ENCODE data around the gene SCN3A. TPM values are rescaled to one million over a fixed set of nuclear protein-coding genes. Genes with fewer than 3 reads are reported as not detected.

Gene SCN3A
- total RNA-seq, 1 experiment from 2014 or later = 0.09 TPM

- Mint-ChIP-seq H3K4me1 (ENCODE audit: low read depth, unreplicated experiment) (peaks cover 20% of the 10 kb centered on the region), H3K27ac (ENCODE audit: unreplicated experiment) (no peak overlapping the region), H3K36me3 (ENCODE audit: insufficient read depth, unreplicated experiment) (no peaks in the 10 kb centered on the region), H3K4me3 (ENCODE audit: low read depth, unreplicated experiment) (no peak overlapping the region), H3K9me3 (ENCODE audit: low read depth, unreplicated experiment) (peaks cover 4% of the 10 kb centered on the region), H3K27me3 (ENCODE audit: unreplicated experiment) (no peaks in the 10 kb centered on the region)
- CTCF ChIA-PET = no interaction called here
- no peak for DNase-seq
- no TSS peak for BruUV-seq (replicated peaks)
- intact Hi-C loops (cut with micrococcal nuclease; ENCODE audit: unreplicated experiment) = no loop called here
- TF ChIP-seq CTCF (IDR thresholded peaks at IDR 0.05; ENCODE audit: unreplicated experiment) = no peak
Measured at GRCh38 chr2:165081276-165081675, 122.6 kb downstream of the SCN3A start.

DNA sequence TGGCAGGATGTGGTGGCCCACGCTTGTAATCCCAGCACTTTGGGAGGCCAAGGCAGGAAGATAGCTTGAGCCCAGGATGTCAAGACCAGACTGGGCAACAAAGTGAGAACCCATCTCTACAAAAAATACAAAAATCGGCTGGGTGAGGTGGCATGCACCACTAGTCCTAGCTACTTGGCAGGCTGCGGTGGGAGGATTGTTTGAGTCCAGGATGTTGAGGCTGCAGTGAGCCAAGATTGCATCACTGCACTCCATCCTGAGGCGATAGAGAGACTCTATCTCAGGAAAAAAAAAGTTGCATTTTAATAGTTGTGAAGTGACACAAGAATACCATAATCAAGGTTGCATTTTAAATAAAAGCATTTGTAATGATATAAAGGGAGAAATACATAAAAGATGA is 124.4 kb downstream of the SCN3A start:
- CTCF ChIA-PET = no interaction called here
- no TSS peak for BruUV-seq (replicated peaks)
- intact Hi-C loops (cut with micrococcal nuclease; ENCODE audit: unreplicated experiment) = no loop called here
- no peak for DNase-seq
- no peaks in the 10 kb centered on the region for H3K27me3 Mint-ChIP-seq (ENCODE audit: unreplicated experiment)
- no peaks in the 10 kb centered on the region for H3K36me3 Mint-ChIP-seq (ENCODE audit: insufficient read depth, unreplicated experiment)
- no peak overlapping the region for H3K4me3 Mint-ChIP-seq (ENCODE audit: low read depth, unreplicated experiment)
- TF ChIP-seq CTCF (IDR thresholded peaks at IDR 0.05; ENCODE audit: unreplicated experiment) = no peak
- H3K27ac Mint-ChIP-seq (ENCODE audit: unreplicated experiment) = no peak overlapping the region
- peaks cover 20% of the 10 kb centered on the region for H3K4me1 Mint-ChIP-seq (ENCODE audit: low read depth, unreplicated experiment)
- peaks cover 4% of the 10 kb centered on the region for H3K9me3 Mint-ChIP-seq (ENCODE audit: low read depth, unreplicated experiment)

DNA sequence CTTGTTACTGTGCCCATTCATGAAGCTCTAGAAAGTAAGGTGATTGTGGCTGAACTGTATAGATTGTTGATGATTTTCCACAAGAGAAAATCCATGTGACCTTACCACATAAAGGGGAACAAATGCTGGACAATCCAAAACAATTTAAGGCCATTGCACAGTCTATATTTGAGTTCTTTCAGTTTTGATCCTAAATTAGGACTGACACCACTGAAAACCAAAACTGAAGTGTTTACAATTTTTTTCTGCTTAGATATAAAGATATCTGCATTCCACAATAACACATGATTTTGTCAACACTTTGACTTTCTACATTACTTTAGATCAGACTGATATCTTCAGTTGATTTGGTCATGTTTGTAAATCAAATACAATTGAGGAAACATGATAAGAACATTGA is 124.9 kb downstream of the SCN3A start:
- Mint-ChIP-seq H3K4me1 (ENCODE audit: low read depth, unreplicated experiment) (peaks cover 15% of the 10 kb centered on the region), H3K36me3 (ENCODE audit: insufficient read depth, unreplicated experiment) (no peaks in the 10 kb centered on the region), H3K4me3 (ENCODE audit: low read depth, unreplicated experiment) (no peak overlapping the region), H3K27me3 (ENCODE audit: unreplicated experiment) (no peaks in the 10 kb centered on the region), H3K27ac (ENCODE audit: unreplicated experiment) (no peak overlapping the region), H3K9me3 (ENCODE audit: low read depth, unreplicated experiment) (peaks cover 5% of the 10 kb centered on the region)
- BruUV-seq (replicated peaks) = no TSS peak
- CTCF ChIA-PET = no interaction called here
- no peak for DNase-seq
- no peak for TF ChIP-seq CTCF (IDR thresholded peaks at IDR 0.05; ENCODE audit: unreplicated experiment)
- intact Hi-C loops (cut with micrococcal nuclease; ENCODE audit: unreplicated experiment) = no loop called here

DNA sequence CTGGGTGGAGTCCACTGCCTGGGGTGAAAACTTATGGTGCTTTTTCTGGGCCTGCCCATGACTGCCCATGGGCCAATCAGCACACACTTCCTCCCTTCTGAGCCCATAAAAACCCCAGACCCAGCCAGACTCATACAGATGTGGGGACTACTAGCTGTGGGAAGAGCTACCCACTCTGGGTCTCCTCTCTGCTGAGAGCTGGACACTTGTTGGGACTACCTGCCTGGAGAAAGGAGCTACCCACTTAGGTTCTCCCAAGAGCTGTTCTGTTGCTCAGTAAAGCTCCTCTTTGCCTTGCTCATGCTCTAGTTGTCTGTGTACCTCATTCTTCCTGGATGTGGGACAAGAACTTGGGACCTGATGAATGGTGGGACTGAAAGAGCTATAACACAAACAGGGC is 129.0 kb downstream of the SCN3A start:
- BruUV-seq (replicated peaks) = no TSS peak
- H3K36me3 Mint-ChIP-seq (ENCODE audit: insufficient read depth, unreplicated experiment) = no peaks in the 10 kb centered on the region
- H3K27ac Mint-ChIP-seq (ENCODE audit: unreplicated experiment) = no peak overlapping the region
- no peaks in the 10 kb centered on the region for H3K27me3 Mint-ChIP-seq (ENCODE audit: unreplicated experiment)
- peaks cover 7% of the 10 kb centered on the region for H3K9me3 Mint-ChIP-seq (ENCODE audit: low read depth, unreplicated experiment)
- H3K4me1 Mint-ChIP-seq (ENCODE audit: low read depth, unreplicated experiment) = no peaks in the 10 kb centered on the region
- intact Hi-C loops (cut with micrococcal nuclease; ENCODE audit: unreplicated experiment) = no loop called here
- no peak for DNase-seq
- no peak overlapping the region for H3K4me3 Mint-ChIP-seq (ENCODE audit: low read depth, unreplicated experiment)
- no peak for TF ChIP-seq CTCF (IDR thresholded peaks at IDR 0.05; ENCODE audit: unreplicated experiment)
- CTCF ChIA-PET = interaction anchor here (0.6 to 1.1 kb wide), 2 partner anchors 8 to 51 kb away, joined by 3 to 4 read pairs; no protein-coding TSS in a partner anchor
